ENCODE results near the gene PEAK3. TPM values are rescaled to one million over a fixed set of nuclear protein-coding genes. Genes with fewer than 3 reads are reported as not detected.
A peak's percentile ranks its signal among the peaks of the same experiment; 100 is the strongest.

Gene PEAK3
- total and polyA plus RNA-seq, 9 of the 15 experiments (the other 6 are each of a cell fraction or from before 2014, with no cell fraction given): 0.07 to 0.40 TPM; not detected in 7

- H3K9me1 ChIP-seq (ENCODE audit: control insufficient read depth, insufficient read depth, low read length): no peaks in the 10 kb centered on the region
- 0 out of 2 replicates have a peak, but pooled peaks cover 7% of the 10 kb centered on the region for H4K20me1 ChIP-seq (replicated peaks; ENCODE audit: control insufficient read depth, insufficient read depth, low read length)
- DNase-seq (ENCODE audit: extremely low read depth in 1 of 4, low spot score in 3 of 4) (no peak), FAIRE-seq (no peak), ATAC-seq (no peak)
- 96% methylated on average over 40 of the region's 48 CpGs for WGBS (ENCODE audit: insufficient coverage, low coverage, missing lambda C conversion rate)
- no peak overlapping the region; the same call in 2 of the 3 replicates for H3K27ac ChIP-seq (ENCODE audit: extremely low read depth, low read depth, low read length)
- ChIA-PET POLR2A (interaction anchor here (1.0 to 1.1 kb wide), 3 partner anchors 15 to 73 kb away, joined by 3 to 8 read pairs (median 3); no protein-coding TSS in a partner anchor), CTCF (ENCODE audit: low intra/inter-chr PET ratio) (no interaction called here)
- in situ Hi-C loops (cut with MboI): no loop called here
- H3K4me3 ChIP-seq: no peak overlapping the region
- H3K9ac ChIP-seq (ENCODE audit: insufficient read depth in 1 of 2, low read depth in 2 of 2, low read length in 2 of 2): no peak overlapping the region; a peak in 1 of 4 replicates
- intact Hi-C loops (cut with micrococcal nuclease): no loop called here
- no peak overlapping the region for H2AFZ ChIP-seq (ENCODE audit: low read depth, low read length)
- H3K36me3 ChIP-seq (ENCODE audit: control insufficient read depth, insufficient read depth, low read length): peaks cover 92% of the 10 kb centered on the region; the same call in 2 of the 3 replicates
- BruUV-seq (replicated peaks): no TSS peak
- peaks cover 11% of the 10 kb centered on the region for H3K79me2 ChIP-seq (ENCODE audit: control insufficient read depth, insufficient read depth, low read length)
- no peaks in the 10 kb centered on the region for H3K27me3 ChIP-seq (ENCODE audit: control insufficient read depth in 2 of 2, insufficient read depth in 2 of 2, low read length in 2 of 2)
- H3K9me3 ChIP-seq (replicated peaks; ENCODE audit: control insufficient read depth, insufficient read depth, low read depth, low read length): no peaks in the 10 kb centered on the region
- H3K4me2 ChIP-seq (ENCODE audit: insufficient read depth, low read length): no peak overlapping the region
- peaks cover 0 to 58% of the 10 kb centered on the region in 2 experiments; a peak in 2 of 5 replicates for H3K4me1 ChIP-seq (replicated peaks in 1 of 2; ENCODE audit: control insufficient read depth in 2 of 2, insufficient read depth in 2 of 2, low read length in 2 of 2)
- peak; percentile 58 for TF ChIP-seq POLR2G (IDR thresholded peaks at IDR 0.05; ENCODE audit: low read depth, low read length)
- no peak for TF ChIP-seq WHSC1 (IDR thresholded peaks at IDR 0.05; ENCODE audit: low read length)
- TF ChIP-seq FOS (IDR thresholded peaks at IDR 0.05; ENCODE audit: extremely low read depth, insufficient read length): no peak
- no peak for TF ChIP-seq BACH1 (tag; IDR thresholded peaks at IDR 0.05)
- no peak for TF ChIP-seq ZNF561 (CRISPR knock-in tag; conservative IDR thresholded peaks at IDR 0.05)
- no peak for TF ChIP-seq MLLT1 (IDR thresholded peaks at IDR 0.05)
- TF ChIP-seq ZBTB33 (CRISPR knock-in tag; IDR thresholded peaks at IDR 0.05): peak; percentile 94
- TF ChIP-seq E2F4 (CRISPR knock-in tag; IDR thresholded peaks at IDR 0.05; ENCODE audit: low read depth): no peak
- TF ChIP-seq FOSL1 (tag; conservative IDR thresholded peaks at IDR 0.05): no peak
- peak; percentile 21 for TF ChIP-seq CCNT2 (IDR thresholded peaks at IDR 0.05; ENCODE audit: borderline replicate concordance, extremely low read depth, insufficient read length, low read depth, low read length)
- TF ChIP-seq ZNF146 (CRISPR knock-in tag; IDR thresholded peaks at IDR 0.05; ENCODE audit: unreplicated experiment): no peak
- TF ChIP-seq ELF2 (CRISPR knock-in tag; IDR thresholded peaks at IDR 0.05): no peak
- no peak for TF ChIP-seq ZNF589 (CRISPR knock-in tag; IDR thresholded peaks at IDR 0.05; ENCODE audit: low read depth)
- TF ChIP-seq TFAM (CRISPR knock-in tag; conservative IDR thresholded peaks at IDR 0.05): no peak
- no peak for TF ChIP-seq TBL1XR1 (IDR thresholded peaks at IDR 0.05; ENCODE audit: low read length in 2 of 2)
- TF ChIP-seq ATF4 (CRISPR knock-in tag; IDR thresholded peaks at IDR 0.05): no peak
These were observed 53.6 kb downstream of the PEAK3 start for GRCh38 chr19:2228157-2229030.
